Camera-type eye (tissue), 1 donor: ENCODE results near the gene PTGES2. TPM values are rescaled to one million over a fixed set of nuclear protein-coding genes. Genes with fewer than 3 reads are reported as not detected.

Experiments
- total RNA-seq: library from RNA; depleted of rRNA; stranded (reverse); fragments of >200 nt; gene quantifications from one replicate; pipeline ENCODE4 v1.2.3, GENCODE V29; 2014

PTGES2 gene
- 42.3 TPM for total RNA-seq

DNA sequence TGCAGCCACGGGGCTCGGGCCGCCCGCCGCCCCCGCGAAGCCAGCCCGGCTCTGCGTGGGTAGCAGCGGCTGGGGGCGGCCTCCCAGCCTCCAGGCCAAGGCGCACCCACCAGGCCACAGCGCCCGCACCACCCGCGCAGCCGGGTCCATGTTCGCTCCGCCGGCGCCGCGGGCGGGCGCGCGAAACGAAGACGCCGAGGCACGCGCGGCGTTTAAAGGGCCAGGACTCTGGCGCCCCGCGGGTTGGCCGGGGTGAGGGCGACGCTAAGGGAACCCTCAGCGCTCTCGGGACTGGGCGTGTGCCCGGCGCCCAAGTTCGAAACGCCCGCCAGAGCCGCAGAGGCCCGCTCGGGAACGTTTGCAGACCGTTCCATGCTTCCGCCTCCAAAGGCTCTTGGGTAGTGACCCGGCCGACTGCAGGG is at the start of gene PTGES2:
Gene PTGES2 (minus strand): TSS at position 162 of the 422 bp plus-strand sequence. CDS start 12 bp downstream, at position 150.

DNA sequence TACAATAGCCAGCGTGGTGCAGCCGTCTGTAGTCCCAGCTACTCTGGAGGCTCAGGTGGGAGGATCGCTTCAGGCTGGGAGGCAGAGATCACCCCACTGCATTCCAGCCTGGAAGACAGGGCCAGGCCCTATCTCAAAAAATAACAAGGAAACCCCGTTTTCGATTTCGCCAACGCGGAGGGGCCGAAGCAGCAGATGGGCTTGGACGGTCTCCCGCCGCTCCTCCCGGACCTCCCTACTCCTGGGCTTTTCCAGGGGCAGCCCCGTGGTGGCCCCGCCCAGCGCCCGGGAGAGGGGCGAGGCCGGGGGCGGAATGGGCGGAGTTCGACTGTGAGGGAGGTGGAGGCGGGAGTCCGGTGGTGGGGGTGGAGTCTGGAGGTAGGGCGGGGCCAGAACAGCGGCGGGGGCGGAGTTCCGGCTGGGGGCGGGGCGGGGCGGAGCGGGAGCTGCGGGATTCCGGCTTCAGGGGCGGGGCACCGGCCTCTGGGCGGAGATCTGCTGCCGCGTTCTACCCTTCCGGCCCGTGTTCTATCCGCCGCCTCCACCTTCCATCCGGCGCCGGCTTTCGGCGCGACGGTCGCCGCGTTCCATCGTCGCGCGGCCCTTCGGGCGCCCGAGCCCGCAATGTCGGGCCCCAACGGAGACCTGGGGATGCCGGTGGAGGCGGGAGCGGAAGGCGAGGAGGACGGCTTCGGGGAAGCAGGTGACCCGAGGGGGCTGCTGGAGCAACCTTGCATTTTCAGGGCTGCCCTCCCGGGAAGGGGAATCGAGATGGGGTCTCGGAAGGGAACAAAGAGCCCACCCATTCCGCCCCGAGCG is 32.5 kb upstream of the PTGES2 start, which contains the start of gene BBLN:
Gene BBLN (plus strand): TSS at position 482 of the 819 bp plus-strand sequence. CDS start 143 bp downstream, at position 625.

DNA sequence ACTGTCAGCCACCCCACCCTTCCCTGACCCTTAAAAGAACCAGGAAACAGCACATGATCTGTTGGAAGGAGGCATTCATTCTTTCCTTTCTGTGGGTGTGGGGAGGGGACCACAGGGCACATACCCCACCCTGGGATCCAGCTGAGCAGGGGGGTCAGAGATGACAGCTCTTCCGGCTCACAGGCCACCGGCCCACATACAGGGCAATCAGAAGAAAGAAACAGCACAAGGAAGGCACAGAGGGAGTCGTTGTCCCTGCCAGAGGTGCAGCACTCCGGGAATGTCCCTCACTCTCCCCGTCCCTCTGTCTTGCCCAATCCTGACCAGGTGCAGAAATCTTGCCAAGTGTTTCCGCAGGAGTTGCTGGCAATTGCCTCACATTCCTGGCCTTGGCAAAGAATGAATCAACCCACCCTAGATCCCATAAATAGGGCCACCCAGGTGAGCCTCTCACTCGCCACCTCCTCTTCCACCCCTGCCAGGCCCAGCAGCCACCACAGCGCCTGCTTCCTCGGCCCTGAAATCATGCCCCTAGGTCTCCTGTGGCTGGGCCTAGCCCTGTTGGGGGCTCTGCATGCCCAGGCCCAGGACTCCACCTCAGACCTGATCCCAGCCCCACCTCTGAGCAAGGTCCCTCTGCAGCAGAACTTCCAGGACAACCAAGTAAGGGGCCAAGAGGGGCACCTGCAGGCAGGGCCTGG is 21.6 kb upstream of the PTGES2 start, which contains the start of gene LCN2:
Gene LCN2 (plus strand): TSS at position 453 of the 701 bp plus-strand sequence. CDS start 73 bp downstream, at position 526.

Other genes with a start within 250 kb of the PTGES2 start
- 22.2 TPM for gene ST6GALNAC6, start 228.1 kb downstream of the PTGES2 start, total RNA-seq
- 12.4 TPM for gene ST6GALNAC4, start 210.7 kb downstream of the PTGES2 start, total RNA-seq
- 3.2 TPM for gene PIP5KL1, start 197.0 kb downstream of the PTGES2 start, total RNA-seq
- gene DPM2, start 189.9 kb downstream of the PTGES2 start, total RNA-seq: 13.2 TPM
- 22.5 TPM for gene EEIG1, start 146.7 kb downstream of the PTGES2 start, total RNA-seq
- gene NAIF1, start 60.4 kb downstream of the PTGES2 start, total RNA-seq: 10.6 TPM
- 24.4 TPM for gene SLC25A25, start 59.5 kb downstream of the PTGES2 start, total RNA-seq
- 21.4 TPM for gene LCN2, start 21.7 kb upstream of the PTGES2 start, total RNA-seq
- gene BBLN, start 32.5 kb upstream of the PTGES2 start, total RNA-seq: 103 TPM
- 57.5 TPM for gene CIZ1, start 63.8 kb upstream of the PTGES2 start, total RNA-seq
- 135 TPM for gene DNM1, start 75.7 kb upstream of the PTGES2 start, total RNA-seq
- 167 TPM for gene GOLGA2, start 148.3 kb upstream of the PTGES2 start, total RNA-seq
- 20.0 TPM for gene SWI5, start 148.5 kb upstream of the PTGES2 start, total RNA-seq
- 10.4 TPM for gene TRUB2, start 194.7 kb upstream of the PTGES2 start, total RNA-seq
- 39.9 TPM for gene COQ4, start 195.1 kb upstream of the PTGES2 start, total RNA-seq
- gene SLC27A4, start 212.8 kb upstream of the PTGES2 start, total RNA-seq: 15.4 TPM
- gene URM1, start 243.6 kb upstream of the PTGES2 start, total RNA-seq: 22.7 TPM